HG03460 (cell line): Measurements from ENCODE around the gene ANKRD13D.
"Not testable (repeated sequence)": the region's sequence is repeated elsewhere in the genome, so short reads cannot be mapped to it uniquely, and the experiment has no call there.

Source experiments
- ATAC-seq: cut with Tn5 transposase; IDR thresholded peaks from one replicate; pipeline ENCODE4 v1.9.1; 2021; ENCODE audit not compliant: unreplicated experiment

The ANKRD13D gene

GRCh38 chr11:67317205-67317887, 28.2 kb downstream of the ANKRD13D start:
- ATAC-seq, result peak; percentile 74

- peak; percentile 20 for ATAC-seq
These were observed 28.9 kb downstream of the ANKRD13D start for GRCh38 chr11:67317888-67318555.

GRCh38 chr11:67318876-67319275, 29.8 kb downstream of the ANKRD13D start:
- ATAC-seq, result not testable (repeated sequence)

GRCh38 chr11:67320011-67320410, 30.9 kb downstream of the ANKRD13D start:
- ATAC-seq, result no peak

GRCh38 chr11:67320691-67321090, 31.6 kb downstream of the ANKRD13D start:
- ATAC-seq, result no peak

- ATAC-seq, result no peak
These were observed 32.3 kb downstream of the ANKRD13D start for GRCh38 chr11:67321313-67321871.

- no peak for ATAC-seq
These were observed 32.9 kb downstream of the ANKRD13D start for GRCh38 chr11:67322049-67322448.

GRCh38 chr11:67323526-67323925, 34.4 kb downstream of the ANKRD13D start:
- no peak for ATAC-seq

- no peak for ATAC-seq
These were observed 43.1 kb downstream of the ANKRD13D start for GRCh38 chr11:67332081-67332691.

GRCh38 chr11:67337257-67337656, 48.2 kb downstream of the ANKRD13D start:
- ATAC-seq, result no peak

GRCh38 chr11:67344264-67344663, 55.2 kb downstream of the ANKRD13D start:
- no peak for ATAC-seq

GRCh38 chr11:67345247-67345919, 56.3 kb downstream of the ANKRD13D start:
- ATAC-seq, result no peak

GRCh38 chr11:67345920-67346819, 57.1 kb downstream of the ANKRD13D start:
- ATAC-seq, result no peak

- ATAC-seq, result no peak
These were observed 59.1 kb downstream of the ANKRD13D start for GRCh38 chr11:67347964-67348749.

GRCh38 chr11:67349036-67349435, 59.9 kb downstream of the ANKRD13D start:
- no peak for ATAC-seq

GRCh38 chr11:67349457-67349856, 60.4 kb downstream of the ANKRD13D start:
- no peak for ATAC-seq

- ATAC-seq, result no peak
These were observed 60.9 kb downstream of the ANKRD13D start for GRCh38 chr11:67349928-67350465.

- no peak for ATAC-seq
These were observed 62.3 kb downstream of the ANKRD13D start for GRCh38 chr11:67351275-67352005.
